Caco-2 (cell line): ENCODE data around the gene MLXIP. TPM values are rescaled to one million over a fixed set of nuclear protein-coding genes. Genes with fewer than 3 reads are reported as not detected.

Source experiments
- BruUV-seq: library from RNA; stranded (reverse); fragments of 400-500 nt; replicated peaks from 2 replicates; lab custom pipeline; 2021; lab: Mats Ljungman, UMichigan
- CTCF ChIA-PET: fragments of 300-600 bp; sonication (Branson Sonifier 250); formaldehyde crosslinking; loops from one replicate; lab custom pipeline; 2022; ENCODE audit warnings: antibody characterized with exemption; lab: Charles Lee
- POLR2A ChIA-PET: fragments of 300-600 bp; sonication (Branson Sonifier 250); formaldehyde crosslinking; loops from one replicate; lab custom pipeline; 2022; ENCODE audit warnings: antibody characterized with exemption; lab: Charles Lee
- DNase-seq, 2 experiments: peaks; one replicate each; pipeline versions ENCODE4 v3.0.0 to v3.0.0-alpha.2; 2020 to 2022
- H3K27me3 ChIP-seq: replicated peaks from 2 replicates; pipeline ENCODE4 v1.6.0; 2011; ENCODE audit warnings: low read length; ENCODE audit not compliant: control insufficient read depth, insufficient read depth
- H3K36me3 ChIP-seq: 2 replicates; pipeline ENCODE4 v1.5.1; 2011; ENCODE audit warnings: low read length; ENCODE audit not compliant: control insufficient read depth, insufficient read depth
- H3K4me1 ChIP-seq: fragments of 250-450 bp; sonication (Bioruptor Pico); 2 replicates; pipeline ENCODE4 v1.5.1; 2020; ENCODE audit warnings: mild to moderate bottlenecking
- H3K4me3 ChIP-seq: 2 replicates; pipeline ENCODE4 v1.5.1; 2011; ENCODE audit warnings: low read depth, mild to moderate bottlenecking, control low read depth, low read length
- H3K9me3 ChIP-seq: fragments of 250-450 bp; sonication (Bioruptor Pico); 2 replicates; pipeline ENCODE4 v1.5.1; 2020; ENCODE audit warnings: mild to moderate bottlenecking, moderate library complexity
- H3K27ac Mint-ChIP-seq: one replicate; pipeline ENCODE4 v1.8.0; 2022; ENCODE audit warnings: mixed read lengths; ENCODE audit not compliant: unreplicated experiment
- H3K27me3 Mint-ChIP-seq: one replicate; pipeline ENCODE4 v1.8.0; 2022; ENCODE audit warnings: mixed read lengths; ENCODE audit not compliant: insufficient read depth, unreplicated experiment
- H3K36me3 Mint-ChIP-seq: one replicate; pipeline ENCODE4 v1.8.0; 2022; ENCODE audit warnings: mild to moderate bottlenecking, mixed read lengths; ENCODE audit not compliant: insufficient read depth, unreplicated experiment
- H3K4me1 Mint-ChIP-seq: one replicate; pipeline ENCODE4 v1.8.0; 2022; ENCODE audit warnings: low read depth, mixed read lengths; ENCODE audit not compliant: unreplicated experiment
- H3K4me3 Mint-ChIP-seq: one replicate; pipeline ENCODE4 v1.8.0; 2022; ENCODE audit warnings: mild to moderate bottlenecking, moderate library complexity, mixed read lengths; ENCODE audit not compliant: unreplicated experiment
- H3K9me3 Mint-ChIP-seq: one replicate; pipeline ENCODE4 v1.8.0; 2022; ENCODE audit warnings: mixed read lengths; ENCODE audit not compliant: unreplicated experiment
- intact Hi-C: fragments of 100-400 bp; cut with micrococcal nuclease; formaldehyde crosslinking; loops from one replicate; pipeline ENCODE4 v1.10.0; 2022; ENCODE audit not compliant: unreplicated experiment
- total RNA-seq: library from RNA; stranded (reverse); gene quantifications from 2 replicates; pipeline ENCODE4 v1.2.3, GENCODE V29; 2022
- TF ChIP-seq, protein P1 (sequence below), 2 experiments: fragments of 200-600 bp in 1 of 2; IDR thresholded peaks; 1 replicate in 1 of 2; 2 replicates in 1 of 2; pipeline versions ENCODE4 v1.5.1 to v1.8.0; 2011 to 2022; ENCODE audit warnings: antibody characterized with exemption in 1 of 2, control low read depth in 1 of 2, inconsistent platforms in 1 of 2, low read depth in 1 of 2, low read length in 1 of 2, mild to moderate bottlenecking in 1 of 2, moderate library complexity in 1 of 2; ENCODE audit not compliant: insufficient read depth in 1 of 2, severe bottlenecking in 1 of 2, unreplicated experiment in 1 of 2

The MLXIP gene
- total RNA-seq, 1 experiment from 2014 or later, result 54.5 TPM

DNA sequence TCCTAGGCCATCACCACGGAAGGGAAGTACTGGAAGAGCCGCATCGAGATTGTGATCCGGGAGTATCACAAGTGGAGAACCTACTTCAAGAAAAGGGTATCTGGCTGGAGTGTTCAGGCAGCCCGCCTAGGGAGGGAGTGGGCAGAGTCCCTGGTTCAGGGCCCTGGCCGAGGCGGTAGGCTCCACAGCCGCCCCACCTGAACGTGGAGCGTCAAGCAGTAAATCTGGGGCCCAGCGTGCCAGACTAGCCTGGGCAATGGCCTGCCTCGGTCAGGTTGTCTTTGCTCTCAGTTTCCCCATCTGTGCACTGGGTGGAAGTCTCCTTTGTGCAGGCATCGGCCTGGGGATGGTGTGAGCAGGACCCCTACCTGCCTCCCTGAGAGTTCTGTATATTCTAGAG lies 50.6 kb downstream of the MLXIP start:
- H3K9me3 Mint-ChIP-seq, result no peaks in the 10 kb centered on the region
- ChIA-PET POLR2A (no interaction called here), CTCF (no interaction called here)
- H3K36me3 Mint-ChIP-seq, result peaks cover 26% of the 10 kb centered on the region
- TF ChIP-seq, protein P1, sequence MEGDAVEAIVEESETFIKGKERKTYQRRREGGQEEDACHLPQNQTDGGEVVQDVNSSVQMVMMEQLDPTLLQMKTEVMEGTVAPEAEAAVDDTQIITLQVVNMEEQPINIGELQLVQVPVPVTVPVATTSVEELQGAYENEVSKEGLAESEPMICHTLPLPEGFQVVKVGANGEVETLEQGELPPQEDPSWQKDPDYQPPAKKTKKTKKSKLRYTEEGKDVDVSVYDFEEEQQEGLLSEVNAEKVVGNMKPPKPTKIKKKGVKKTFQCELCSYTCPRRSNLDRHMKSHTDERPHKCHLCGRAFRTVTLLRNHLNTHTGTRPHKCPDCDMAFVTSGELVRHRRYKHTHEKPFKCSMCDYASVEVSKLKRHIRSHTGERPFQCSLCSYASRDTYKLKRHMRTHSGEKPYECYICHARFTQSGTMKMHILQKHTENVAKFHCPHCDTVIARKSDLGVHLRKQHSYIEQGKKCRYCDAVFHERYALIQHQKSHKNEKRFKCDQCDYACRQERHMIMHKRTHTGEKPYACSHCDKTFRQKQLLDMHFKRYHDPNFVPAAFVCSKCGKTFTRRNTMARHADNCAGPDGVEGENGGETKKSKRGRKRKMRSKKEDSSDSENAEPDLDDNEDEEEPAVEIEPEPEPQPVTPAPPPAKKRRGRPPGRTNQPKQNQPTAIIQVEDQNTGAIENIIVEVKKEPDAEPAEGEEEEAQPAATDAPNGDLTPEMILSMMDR (IDR thresholded peaks at IDR 0.05; ENCODE audit: insufficient read depth in 1 of 2, low read depth in 1 of 2, low read length in 1 of 2, severe bottlenecking in 1 of 2, unreplicated experiment in 1 of 2), result no peak
- no peaks in the 10 kb centered on the region; the same call in 1 of the 2 replicates for H3K36me3 ChIP-seq
- no peaks in the 10 kb centered on the region for H3K4me1 ChIP-seq
- intact Hi-C loops, result no loop called here
- no peak overlapping the region for H3K4me3 Mint-ChIP-seq
- no peaks in the 10 kb centered on the region for H3K27me3 Mint-ChIP-seq
- no peak for DNase-seq
- H3K9me3 ChIP-seq, result no peaks in the 10 kb centered on the region
- H3K27ac Mint-ChIP-seq, result no peak overlapping the region
- no TSS peak for BruUV-seq
- H3K4me3 ChIP-seq, result no peak overlapping the region
- no peaks in the 10 kb centered on the region for H3K4me1 Mint-ChIP-seq
- no peaks in the 10 kb centered on the region for H3K27me3 ChIP-seq

DNA sequence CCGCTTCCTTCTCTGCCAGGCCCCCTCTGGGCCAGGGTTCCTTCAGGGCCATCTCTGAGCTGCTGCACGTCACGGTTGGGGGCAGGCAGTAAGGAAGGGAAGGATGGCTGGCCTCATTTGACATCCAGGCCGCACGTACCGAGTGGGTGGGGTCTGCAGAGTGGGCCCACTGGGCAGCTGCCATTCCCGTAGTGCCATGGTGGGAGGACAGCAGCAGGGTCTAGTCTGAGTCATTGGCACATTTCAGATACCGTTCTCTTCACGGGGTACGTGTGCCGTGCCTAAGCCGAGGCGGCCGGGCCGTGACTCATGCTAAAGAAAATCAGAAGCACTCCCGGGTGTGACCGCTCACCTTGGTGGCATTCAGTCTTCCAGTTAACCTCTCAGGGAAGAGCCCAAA lies 51.6 kb downstream of the MLXIP start:
- no peaks in the 10 kb centered on the region for H3K9me3 Mint-ChIP-seq
- Histone ChIP-seq H3K4me3 (no peak overlapping the region), H3K4me1 (no peaks in the 10 kb centered on the region), H3K9me3 (no peaks in the 10 kb centered on the region), H3K36me3 (no peaks in the 10 kb centered on the region; the same call in 1 of the 2 replicates), H3K27me3 (no peaks in the 10 kb centered on the region)
- no peak overlapping the region for H3K4me3 Mint-ChIP-seq
- H3K27ac Mint-ChIP-seq, result no peak overlapping the region
- no peaks in the 10 kb centered on the region for H3K27me3 Mint-ChIP-seq
- no peaks in the 10 kb centered on the region for H3K4me1 Mint-ChIP-seq
- intact Hi-C loops, result no loop called here
- ChIA-PET CTCF (interaction anchor here (0.5 to 1.2 kb wide), 3 partner anchors 19 to 177 kb away, joined by 3 to 7 read pairs (median 3); no protein-coding TSS in a partner anchor), POLR2A (interaction anchor here (1.2 kb wide), 1 partner anchor 52 kb away, joined by 3 read pairs; the partner anchor contains the start of gene MLXIP)
- DNase-seq, result no peak
- peaks cover 36% of the 10 kb centered on the region for H3K36me3 Mint-ChIP-seq
- TF ChIP-seq, protein P1 (IDR thresholded peaks at IDR 0.05; ENCODE audit: insufficient read depth in 1 of 2, low read depth in 1 of 2, low read length in 1 of 2, severe bottlenecking in 1 of 2, unreplicated experiment in 1 of 2), result no peak
- BruUV-seq, result no TSS peak

DNA sequence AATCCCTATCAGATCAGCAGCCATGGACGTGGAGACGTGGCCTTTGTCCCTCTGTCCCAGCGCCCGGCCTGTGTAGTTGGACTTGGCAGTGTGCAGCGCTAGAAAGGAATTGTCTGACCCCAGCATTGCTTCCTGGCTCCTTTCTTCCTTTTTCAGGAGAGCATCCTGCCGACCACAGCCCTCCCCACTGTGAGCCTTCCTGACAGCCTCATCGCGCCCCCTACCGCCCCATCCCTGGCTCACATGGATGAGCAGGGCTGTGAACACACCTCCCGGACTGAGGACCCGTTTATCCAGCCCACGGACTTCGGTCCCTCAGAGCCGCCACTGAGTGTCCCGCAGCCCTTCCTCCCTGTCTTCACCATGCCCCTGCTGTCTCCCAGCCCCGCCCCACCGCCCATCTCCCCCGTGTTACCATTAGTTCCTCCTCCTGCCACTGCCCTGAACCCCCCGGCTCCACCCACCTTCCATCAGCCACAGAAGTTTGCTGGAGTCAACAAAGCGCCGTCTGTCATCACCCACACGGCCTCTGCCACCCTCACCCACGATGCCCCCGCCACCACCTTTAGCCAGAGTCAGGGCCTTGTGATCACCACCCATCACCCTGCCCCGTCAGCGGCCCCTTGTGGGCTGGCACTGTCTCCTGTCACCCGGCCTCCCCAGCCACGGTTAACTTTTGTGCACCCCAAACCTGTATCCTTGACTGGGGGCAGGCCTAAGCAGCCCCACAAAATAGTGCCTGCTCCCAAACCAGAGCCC lies 54.8 kb downstream of the MLXIP start:
- H3K4me3 Mint-ChIP-seq, result no peak overlapping the region
- no peaks in the 10 kb centered on the region for H3K4me1 Mint-ChIP-seq
- no peak for DNase-seq
- BruUV-seq, result no TSS peak
- ChIA-PET CTCF (no interaction called here), POLR2A (no interaction called here)
- no peak overlapping the region for H3K27ac Mint-ChIP-seq
- H3K27me3 ChIP-seq, result no peaks in the 10 kb centered on the region
- H3K36me3 ChIP-seq, result no peaks in the 10 kb centered on the region; the same call in none of the 2 replicates
- no peaks in the 10 kb centered on the region for H3K9me3 ChIP-seq
- intact Hi-C loops, result no loop called here
- no peaks in the 10 kb centered on the region for H3K27me3 Mint-ChIP-seq
- H3K4me1 ChIP-seq, result no peaks in the 10 kb centered on the region
- H3K36me3 Mint-ChIP-seq, result peaks cover 45% of the 10 kb centered on the region
- TF ChIP-seq, protein P1 (IDR thresholded peaks at IDR 0.05; ENCODE audit: insufficient read depth in 1 of 2, low read depth in 1 of 2, low read length in 1 of 2, severe bottlenecking in 1 of 2, unreplicated experiment in 1 of 2), result no peak
- H3K4me3 ChIP-seq, result no peak overlapping the region
- no peaks in the 10 kb centered on the region for H3K9me3 Mint-ChIP-seq
